K562 (cell line): ENCODE measurements around the gene COL9A3. TPM values are rescaled to one million over a fixed set of nuclear protein-coding genes. Genes with fewer than 3 reads are reported as not detected.

Source experiments
- BRD4 ChIP-seq: fragments of 200-600 bp; sonication (generic); IDR thresholded peaks from 2 replicates; pipeline ENCODE4 v1.6.1; 2017; ENCODE audit warnings: inconsistent platforms
- CXXC5 ChIP-seq: fragments of 250-450 bp; sonication (Bioruptor Pico); IDR thresholded peaks from 2 replicates; pipeline ENCODE4 v1.8.0; 2022; ENCODE audit warnings: inconsistent platforms, mild to moderate bottlenecking, moderate library complexity
- DACH1 ChIP-seq: fragments of 450-650 bp; IDR thresholded peaks from 2 replicates; pipeline ENCODE4 v1.6.1; 2018; ENCODE audit not compliant: partially characterized antibody
- ESRRA ChIP-seq: fragments of 450-650 bp; IDR thresholded peaks from 2 replicates; pipeline ENCODE4 v1.6.1; 2014; ENCODE audit warnings: low read depth, mild to moderate bottlenecking, moderate library complexity, borderline replicate concordance
- HNRNPLL ChIP-seq: fragments of 200-400 bp; formaldehyde crosslinking; IDR thresholded peaks from 2 replicates; pipeline ENCODE4 v1.6.1; 2017; ENCODE audit warnings: low read length, low read depth, mild to moderate bottlenecking; ENCODE audit not compliant: poor library complexity, severe bottlenecking
- JUNB ChIP-seq: fragments of 450-650 bp; formaldehyde crosslinking; conservative IDR thresholded peaks from 2 replicates; pipeline ENCODE4 v1.4.0; 2020; ENCODE audit warnings: mild to moderate bottlenecking
- MAZ ChIP-seq, 2 experiments: fragments of 450-650 bp in 1 of 2; sonication (generic) in 1 of 2; formaldehyde crosslinking; IDR thresholded peaks in 1 of 2; conservative IDR thresholded peaks in 1 of 2; 2 replicates each; pipeline versions ENCODE4 v1.4.0 to v1.5.0; 2020; ENCODE audit warnings: mild to moderate bottlenecking in 1 of 2, missing genetic modification reagents in 1 of 2
- MTA3 ChIP-seq: fragments of 450-650 bp; formaldehyde crosslinking; IDR thresholded peaks from 2 replicates; pipeline ENCODE4 v1.6.1; 2017; ENCODE audit warnings: mild to moderate bottlenecking, borderline replicate concordance
- PHB2 ChIP-seq: fragments of 450-650 bp; IDR thresholded peaks from 2 replicates; pipeline ENCODE4 v1.6.1; 2017; ENCODE audit warnings: low read depth
- POLR2A ChIP-seq: fragments of 450-650 bp; conservative IDR thresholded peaks from 2 replicates; pipeline ENCODE4 v1.6.1; 2016
- POLR2B ChIP-seq: fragments of 450-650 bp; IDR thresholded peaks from 2 replicates; pipeline ENCODE4 v1.6.1; 2018; ENCODE audit warnings: low read depth; ENCODE audit not compliant: partially characterized antibody
- POLR2G ChIP-seq: fragments of 200-400 bp; formaldehyde crosslinking; IDR thresholded peaks from 2 replicates; pipeline ENCODE4 v1.6.1; 2017; ENCODE audit warnings: low read depth, mild to moderate bottlenecking, antibody characterized with exemption, low read length, moderate library complexity
- PYGO2 ChIP-seq: fragments of 450-650 bp; IDR thresholded peaks from 2 replicates; pipeline ENCODE4 v1.6.1; 2016; ENCODE audit warnings: mild to moderate bottlenecking, missing genetic modification characterization, moderate library complexity, missing compliant biosample characterization
- RNF2 ChIP-seq: sonication (generic); IDR thresholded peaks from 2 replicates; pipeline ENCODE4 v1.6.1; 2016
- SIN3A ChIP-seq, 2 experiments: fragments of 150-350 bp in 1 of 2; IDR thresholded peaks; 2 replicates each; pipeline ENCODE4 v1.6.1; 2011 to 2016; ENCODE audit warnings: borderline replicate concordance in 2 of 2, low read depth in 2 of 2, low read length in 2 of 2, mild to moderate bottlenecking in 2 of 2, moderate library complexity in 2 of 2; ENCODE audit not compliant: control insufficient read depth in 1 of 2
- SOX6 ChIP-seq: fragments of 450-650 bp; IDR thresholded peaks from 2 replicates; pipeline ENCODE4 v1.6.1; 2014; ENCODE audit warnings: mild to moderate bottlenecking
- TEAD1 ChIP-seq, 2 experiments: fragments of 450-650 bp in 1 of 2; sonication (generic) in 1 of 2; formaldehyde crosslinking; IDR thresholded peaks; 2 replicates each; pipeline versions ENCODE4 v1.4.0 to v1.8.0; 2020 to 2022; ENCODE audit warnings: mild to moderate bottlenecking in 2 of 2, missing genetic modification reagents in 1 of 2
- ZC3H11A ChIP-seq: IDR thresholded peaks from 2 replicates; pipeline ENCODE4 v1.6.1; 2012; ENCODE audit warnings: low read depth, low read length, improper control_type of control experiment
- ZNF184 ChIP-seq: sonication (generic); formaldehyde crosslinking; IDR thresholded peaks from 2 replicates; pipeline ENCODE4 v1.5.0; 2020; ENCODE audit warnings: missing genetic modification reagents
- ZNF324 ChIP-seq: fragments of 250-450 bp; sonication (Bioruptor Pico); IDR thresholded peaks from 2 replicates; pipeline ENCODE4 v1.4.0; 2020; ENCODE audit warnings: mild to moderate bottlenecking
- ZNF431 ChIP-seq: sonication (generic); formaldehyde crosslinking; IDR thresholded peaks from 2 replicates; pipeline ENCODE4 v1.8.0; 2022; ENCODE audit warnings: mild to moderate bottlenecking, missing genetic modification reagents
- ZNF436 ChIP-seq: fragments of 250-450, 450-650 bp; sonication (Bioruptor Pico); formaldehyde crosslinking; IDR thresholded peaks from 2 replicates; pipeline ENCODE4 v1.7.0; 2020; ENCODE audit warnings: mild to moderate bottlenecking
- ZNF717 ChIP-seq: fragments of 250-450 bp; sonication (Bioruptor Pico); IDR thresholded peaks from 2 replicates; pipeline ENCODE4 v1.5.0; 2021
- ZSCAN32 ChIP-seq: fragments of 450-650 bp; formaldehyde crosslinking; IDR thresholded peaks from 2 replicates; pipeline ENCODE4 v1.4.0; 2020; ENCODE audit warnings: mild to moderate bottlenecking, moderate library complexity
- polyA plus RNA-seq, 8 experiments: library from polyadenylated mRNA; depleted of rRNA in 4 of 8; stranded (reverse) in 5 of 8; unstranded in 3 of 8; fragments of >200 nt; fragmentation: Nextera tagmentation in 2 of 8; fragmentation: Illumina TruSeq in 1 of 8; extraction: Ambion mirVana in 2 of 8; extraction: Trizol in 1 of 8; gene quantifications; 2 replicates each; pipeline versions ENCODE4 v1.2.1 to v1.2.3, GENCODE V29; 2011 to 2014; ENCODE audit warnings: inconsistent platforms in 1 of 8, missing spikeins in 1 of 8
- total RNA-seq, 7 experiments: library from RNA; depleted of rRNA in 6 of 7; stranded (reverse); fragments of >200 nt in 6 of 7; fragmentation: Illumina TruSeq in 2 of 7; extraction: Trizol in 2 of 7; gene quantifications; 2 replicates each; pipeline versions ENCODE4 v1.2.1 to v1.2.3, GENCODE V29; 2011 to 2021; ENCODE audit warnings: low replicate concordance in 1 of 7
- TF ChIP-seq, protein P1 (sequence below): fragments of 450-650 bp; IDR thresholded peaks from 2 replicates; pipeline ENCODE4 v1.6.1; 2016; ENCODE audit warnings: missing biosample characterization, missing genetic modification characterization
- TF ChIP-seq, protein P2 (sequence below): fragments of 450-650 bp; IDR thresholded peaks from 2 replicates; pipeline ENCODE4 v1.6.1; 2016; ENCODE audit warnings: antibody characterized with exemption
- TF ChIP-seq, protein P3 (sequence below): sonication (generic); formaldehyde crosslinking; IDR thresholded peaks from 2 replicates; pipeline ENCODE4 v1.9.0; 2022; ENCODE audit warnings: mild to moderate bottlenecking, missing genetic modification reagents
- TF ChIP-seq, protein P4 (sequence below): IDR thresholded peaks from 3 replicates; pipeline ENCODE4 v1.6.1; 2011; ENCODE audit warnings: borderline replicate concordance, mild to moderate bottlenecking; ENCODE audit not compliant: insufficient read length, insufficient read depth

The COL9A3 gene
- total and polyA plus RNA-seq, 9 of the 15 experiments (the other 6 are each of a cell fraction or from before 2014, with no cell fraction given): 0.14 to 3.6 (median 0.88) TPM; not detected in 1

DNA sequence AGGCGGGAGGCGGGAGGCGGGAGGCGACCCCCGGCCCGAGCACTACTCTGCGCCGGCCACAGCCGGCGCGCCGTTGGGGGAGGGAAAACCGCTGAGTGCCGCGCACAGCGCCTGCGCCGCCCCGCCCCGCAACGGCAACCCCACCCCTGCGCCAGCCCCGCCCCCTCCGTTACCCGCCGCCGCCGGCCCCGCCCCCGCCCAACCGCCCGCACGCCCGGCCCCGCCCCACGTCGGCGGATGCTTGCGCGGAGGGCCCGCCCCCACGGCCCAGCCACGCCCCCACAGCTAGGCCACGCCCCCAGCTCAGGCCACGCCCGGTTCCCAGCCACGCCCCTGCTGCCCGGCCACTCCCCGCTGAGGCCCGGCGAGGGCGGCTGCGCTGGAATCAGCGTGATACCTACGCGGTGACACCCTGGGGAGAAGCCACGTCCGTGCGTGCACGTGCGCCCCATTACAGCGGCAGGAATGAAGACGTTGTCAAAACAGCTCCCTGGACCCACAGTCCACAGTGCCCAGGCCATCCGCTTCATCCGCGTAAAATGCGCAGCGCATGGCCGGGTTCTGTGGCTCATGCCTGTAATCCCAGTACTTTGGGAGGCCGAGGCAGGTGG, 45.0 kb downstream of the COL9A3 start, which contains the start of gene TCFL5 (continued):
- TF ChIP-seq DACH1: no peak
- peak; percentile 31 for TF ChIP-seq POLR2B
- 0 out of 2 replicates have a peak, but pooled peaks have one; percentile 7 for TF ChIP-seq ZC3H11A
- no peak for TF ChIP-seq ZNF431
- TF ChIP-seq MAZ (CRISPR knock-in tag; conservative IDR thresholded peaks at IDR 0.05 in 1 of 2, IDR thresholded peaks at IDR 0.05 in 1 of 2): peak; percentile 58 to 86; a peak in 3 of 4 replicates
- peak in 1 of 2 experiments; percentile 72; a peak in 1 of 4 replicates for TF ChIP-seq SIN3A (IDR thresholded peaks at IDR 0.05; ENCODE audit: borderline replicate concordance in 2 of 2, control insufficient read depth in 1 of 2, low read depth in 2 of 2, low read length in 2 of 2)
- TF ChIP-seq, protein P1, sequence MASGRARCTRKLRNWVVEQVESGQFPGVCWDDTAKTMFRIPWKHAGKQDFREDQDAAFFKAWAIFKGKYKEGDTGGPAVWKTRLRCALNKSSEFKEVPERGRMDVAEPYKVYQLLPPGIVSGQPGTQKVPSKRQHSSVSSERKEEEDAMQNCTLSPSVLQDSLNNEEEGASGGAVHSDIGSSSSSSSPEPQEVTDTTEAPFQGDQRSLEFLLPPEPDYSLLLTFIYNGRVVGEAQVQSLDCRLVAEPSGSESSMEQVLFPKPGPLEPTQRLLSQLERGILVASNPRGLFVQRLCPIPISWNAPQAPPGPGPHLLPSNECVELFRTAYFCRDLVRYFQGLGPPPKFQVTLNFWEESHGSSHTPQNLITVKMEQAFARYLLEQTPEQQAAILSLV (tag): no peak
- peak in 1 of 2 experiments; percentile 55; a peak in 1 of 4 replicates for TF ChIP-seq TEAD1 (CRISPR knock-in tag; IDR thresholded peaks at IDR 0.05)
- no peak for TF ChIP-seq PYGO2
- peak; percentile 98 for TF ChIP-seq CXXC5
- TF ChIP-seq, protein P2, sequence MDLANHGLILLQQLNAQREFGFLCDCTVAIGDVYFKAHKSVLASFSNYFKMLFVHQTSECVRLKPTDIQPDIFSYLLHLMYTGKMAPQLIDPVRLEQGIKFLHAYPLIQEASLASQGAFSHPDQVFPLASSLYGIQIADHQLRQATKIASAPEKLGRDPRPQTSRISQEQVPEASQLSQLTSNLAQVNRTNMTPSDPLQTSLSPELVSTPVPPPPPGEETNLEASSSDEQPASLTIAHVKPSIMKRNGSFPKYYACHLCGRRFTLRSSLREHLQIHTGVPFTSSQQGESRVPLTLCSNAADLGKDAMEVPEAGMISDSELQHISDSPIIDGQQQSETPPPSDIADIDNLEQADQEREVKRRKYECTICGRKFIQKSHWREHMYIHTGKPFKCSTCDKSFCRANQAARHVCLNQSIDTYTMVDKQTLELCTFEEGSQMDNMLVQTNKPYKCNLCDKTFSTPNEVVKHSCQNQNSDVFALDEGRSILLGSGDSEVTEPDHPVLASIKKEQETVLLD: peak; percentile 98
- no peak for TF ChIP-seq ZNF436 (CRISPR knock-in tag)
- peak; percentile 82 for TF ChIP-seq POLR2G
- no peak for TF ChIP-seq PHB2
- TF ChIP-seq SOX6: peak; percentile 31; the same call in 1 of the 2 replicates
- no peak for TF ChIP-seq ZNF324 (CRISPR knock-in tag)
- TF ChIP-seq JUNB (CRISPR knock-in tag): no peak
- TF ChIP-seq, protein P3, sequence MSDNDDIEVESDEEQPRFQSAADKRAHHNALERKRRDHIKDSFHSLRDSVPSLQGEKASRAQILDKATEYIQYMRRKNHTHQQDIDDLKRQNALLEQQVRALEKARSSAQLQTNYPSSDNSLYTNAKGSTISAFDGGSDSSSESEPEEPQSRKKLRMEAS: peak; percentile 98
- TF ChIP-seq ZSCAN32: no peak
- no peak for TF ChIP-seq ZNF184 (CRISPR knock-in tag)
- peak; percentile 88 for TF ChIP-seq RNF2
- TF ChIP-seq POLR2A: peak; percentile 75
- TF ChIP-seq MTA3: peak; percentile 64; the same call in 1 of the 2 replicates
- TF ChIP-seq ZNF717: no peak
- TF ChIP-seq, protein P4, sequence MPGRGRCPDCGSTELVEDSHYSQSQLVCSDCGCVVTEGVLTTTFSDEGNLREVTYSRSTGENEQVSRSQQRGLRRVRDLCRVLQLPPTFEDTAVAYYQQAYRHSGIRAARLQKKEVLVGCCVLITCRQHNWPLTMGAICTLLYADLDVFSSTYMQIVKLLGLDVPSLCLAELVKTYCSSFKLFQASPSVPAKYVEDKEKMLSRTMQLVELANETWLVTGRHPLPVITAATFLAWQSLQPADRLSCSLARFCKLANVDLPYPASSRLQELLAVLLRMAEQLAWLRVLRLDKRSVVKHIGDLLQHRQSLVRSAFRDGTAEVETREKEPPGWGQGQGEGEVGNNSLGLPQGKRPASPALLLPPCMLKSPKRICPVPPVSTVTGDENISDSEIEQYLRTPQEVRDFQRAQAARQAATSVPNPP: no peak
- TF ChIP-seq HNRNPLL: peak; percentile 83
- no peak for TF ChIP-seq BRD4
- peak; percentile 25; the same call in 1 of the 2 replicates for TF ChIP-seq ESRRA
